Mucosa of descending colon (tissue), 3 donors: ENCODE data around the gene KHDRBS1. TPM values are rescaled to one million over a fixed set of nuclear protein-coding genes. Genes with fewer than 3 reads are reported as not detected.

Experiments used
- ATAC-seq: fragments of 200-7000 bp; cut with Tn5 transposase; one replicate; pipeline ENCODE4 v1.9.1; 2020; ENCODE audit warnings: mild to moderate bottlenecking, moderate library complexity
- DNase-seq, 3 donors: peaks; one replicate each; pipeline ENCODE4 v3.0.0-alpha.2; 2020
- H3K36me3 ChIP-seq: fragments of 200-600 bp; one replicate; pipeline ENCODE4 v1.8.0; 2021; ENCODE audit warnings: low read depth, mild to moderate bottlenecking
- H3K4me1 ChIP-seq: fragments of 200-600 bp; one replicate; pipeline ENCODE4 v1.8.0; 2021; ENCODE audit warnings: low read depth, mild to moderate bottlenecking
- H3K4me3 ChIP-seq: fragments of 200-600 bp; one replicate; pipeline ENCODE4 v1.8.0; 2021; ENCODE audit warnings: mild to moderate bottlenecking
- H3K9me3 ChIP-seq: fragments of 200-600 bp; one replicate; pipeline ENCODE4 v1.8.0; 2021; ENCODE audit warnings: mild to moderate bottlenecking
- CTCF ChIP-seq: fragments of 200-600 bp; IDR thresholded peaks from one replicate; pipeline ENCODE4 v1.8.0; 2022; ENCODE audit warnings: antibody characterized with exemption, mild to moderate bottlenecking
- intact Hi-C, 2 donors: fragments of 100-400 bp; cut with DNase I in 1 of 2; cut with micrococcal nuclease in 1 of 2; formaldehyde crosslinking; loops; one replicate each; pipeline versions ENCODE4 v1.11.0 to v1.11.1; 2022; cut with DNase I, micrococcal nuclease
- total RNA-seq, 3 donors: library from RNA; stranded (reverse); fragmentation: NEBNext Ultra II Directional in 2 of 3; extraction: Animal tissue kit (Norgen Biotek cat#: 25700) in 2 of 3; gene quantifications; one replicate each; pipeline versions ENCODE4 v1.2.1 to v1.2.4, GENCODE V29; 2021 to 2023
- donor health status: DM: no; HTN: no; CAD: no; lungs with moderate emphysema.
- donor health status: DM: no; HTN: no; CAD: no.
- donor health status: DM: no; HTN: yes; CAD: no.

Gene KHDRBS1
- total RNA-seq, 3 donors from 2014 or later = 85.2 to 127 (median 90.5) TPM

- peaks cover 10% of the 10 kb centered on the region for H3K36me3 ChIP-seq
- H3K9me3 ChIP-seq = no peaks in the 10 kb centered on the region
- H3K4me3 ChIP-seq = no peak overlapping the region
- DNase-seq = no peak
- peaks cover 6% of the 10 kb centered on the region for H3K4me1 ChIP-seq
- TF ChIP-seq CTCF = no peak
- intact Hi-C loops = no loop called here
- ATAC-seq = peak; percentile 34
Measured at GRCh38 chr1:32031578-32032274, 18.1 kb downstream of the KHDRBS1 start.

GRCh38 chr1:32032275-32032615 lies 18.6 kb downstream of the KHDRBS1 start:
- Histone ChIP-seq H3K4me1 (peaks cover 6% of the 10 kb centered on the region), H3K9me3 (no peaks in the 10 kb centered on the region), H3K36me3 (peaks cover 16% of the 10 kb centered on the region), H3K4me3 (no peak overlapping the region)
- no peak for TF ChIP-seq CTCF
- DNase-seq (no peak), ATAC-seq (peak; percentile 34)
- intact Hi-C loops = no loop called here

- Histone ChIP-seq H3K9me3 (no peaks in the 10 kb centered on the region), H3K4me3 (no peak overlapping the region), H3K36me3 (peaks cover 27% of the 10 kb centered on the region), H3K4me1 (peaks cover 6% of the 10 kb centered on the region)
- intact Hi-C loops = no loop called here
- no peak for DNase-seq
- TF ChIP-seq CTCF = no peak
- no peak for ATAC-seq
Measured at GRCh38 chr1:32035119-32035518, 21.5 kb downstream of the KHDRBS1 start.

- no peak for ATAC-seq
- no peak for TF ChIP-seq CTCF
- Histone ChIP-seq H3K4me3 (no peak overlapping the region), H3K4me1 (no peaks in the 10 kb centered on the region), H3K9me3 (no peaks in the 10 kb centered on the region), H3K36me3 (peaks cover 30% of the 10 kb centered on the region)
- intact Hi-C loops = no loop called here
- DNase-seq = no peak
Measured at GRCh38 chr1:32040711-32041110, 27.0 kb downstream of the KHDRBS1 start.

- Histone ChIP-seq H3K9me3 (no peaks in the 10 kb centered on the region), H3K4me1 (no peaks in the 10 kb centered on the region), H3K4me3 (no peak overlapping the region), H3K36me3 (peaks cover 22% of the 10 kb centered on the region)
- DNase-seq (no peak), ATAC-seq (no peak)
- intact Hi-C loops = no loop called here
- TF ChIP-seq CTCF = no peak
Measured at GRCh38 chr1:32042330-32042729, 28.7 kb downstream of the KHDRBS1 start.

- H3K36me3 ChIP-seq = peaks cover 17% of the 10 kb centered on the region
- H3K4me3 ChIP-seq = no peak overlapping the region
- ATAC-seq (no peak), DNase-seq (no peak)
- no peaks in the 10 kb centered on the region for H3K4me1 ChIP-seq
- no peak for TF ChIP-seq CTCF
- intact Hi-C loops = no loop called here
- H3K9me3 ChIP-seq = no peaks in the 10 kb centered on the region
Measured at GRCh38 chr1:32044234-32044633, 30.6 kb downstream of the KHDRBS1 start.
